Measurements from ENCODE around the gene AP1S1.

GRCh38 chr7:101134399-101134980 is 19.8 kb upstream of the AP1S1 start:
- no peak for TF ChIP-seq POLR2A (IDR thresholded peaks at IDR 0.05)
- no peak for TF ChIP-seq CTCF (IDR thresholded peaks at IDR 0.05)
- no peak for TF ChIP-seq POLR2AphosphoS5 (IDR thresholded peaks at IDR 0.05)
